Measurements from ENCODE around the gene PKD2. TPM values are rescaled to one million over a fixed set of nuclear protein-coding genes. Genes with fewer than 3 reads are reported as not detected.

Gene PKD2
- total RNA-seq, 1 donor from 2014 or later = 33.1 TPM

DNA sequence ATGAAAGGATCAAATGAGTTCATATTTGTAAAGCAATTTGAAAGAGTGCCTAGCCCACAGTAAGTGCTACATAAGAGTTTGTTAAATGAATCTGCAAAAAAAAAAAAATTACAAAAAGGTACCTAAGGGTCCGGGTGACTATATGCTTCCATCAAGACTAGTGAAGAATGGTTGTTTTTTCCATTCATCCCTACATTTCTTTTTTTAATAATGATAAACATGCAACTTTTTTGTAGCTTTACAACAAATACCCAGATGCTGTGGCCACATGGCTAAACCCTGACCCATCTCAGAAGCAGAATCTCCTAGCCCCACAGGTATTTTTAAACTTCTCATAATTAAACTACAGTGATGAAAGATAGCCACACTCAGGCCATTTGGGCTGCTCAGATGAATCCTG is 27.6 kb upstream of the PKD2 start:
- TF ChIP-seq POLR2AphosphoS5 (IDR thresholded peaks at IDR 0.05; ENCODE audit: insufficient read depth in 1 of 2, low read depth in 1 of 2) = no peak
- TF ChIP-seq, protein P1, sequence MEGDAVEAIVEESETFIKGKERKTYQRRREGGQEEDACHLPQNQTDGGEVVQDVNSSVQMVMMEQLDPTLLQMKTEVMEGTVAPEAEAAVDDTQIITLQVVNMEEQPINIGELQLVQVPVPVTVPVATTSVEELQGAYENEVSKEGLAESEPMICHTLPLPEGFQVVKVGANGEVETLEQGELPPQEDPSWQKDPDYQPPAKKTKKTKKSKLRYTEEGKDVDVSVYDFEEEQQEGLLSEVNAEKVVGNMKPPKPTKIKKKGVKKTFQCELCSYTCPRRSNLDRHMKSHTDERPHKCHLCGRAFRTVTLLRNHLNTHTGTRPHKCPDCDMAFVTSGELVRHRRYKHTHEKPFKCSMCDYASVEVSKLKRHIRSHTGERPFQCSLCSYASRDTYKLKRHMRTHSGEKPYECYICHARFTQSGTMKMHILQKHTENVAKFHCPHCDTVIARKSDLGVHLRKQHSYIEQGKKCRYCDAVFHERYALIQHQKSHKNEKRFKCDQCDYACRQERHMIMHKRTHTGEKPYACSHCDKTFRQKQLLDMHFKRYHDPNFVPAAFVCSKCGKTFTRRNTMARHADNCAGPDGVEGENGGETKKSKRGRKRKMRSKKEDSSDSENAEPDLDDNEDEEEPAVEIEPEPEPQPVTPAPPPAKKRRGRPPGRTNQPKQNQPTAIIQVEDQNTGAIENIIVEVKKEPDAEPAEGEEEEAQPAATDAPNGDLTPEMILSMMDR (IDR thresholded peaks at IDR 0.05) = no peak
- TF ChIP-seq POLR2A (IDR thresholded peaks at IDR 0.05) = no peak
- no peak for DNase-seq (ENCODE audit: extremely low spot score in 2 of 2)
- Histone ChIP-seq H3K36me3 (no peaks in the 10 kb centered on the region), H3K4me1 (no peaks in the 10 kb centered on the region), H3K27me3 (no peaks in the 10 kb centered on the region), H3K27ac (no peak overlapping the region), H3K4me3 (no peak overlapping the region), H3K9me3 (no peaks in the 10 kb centered on the region)
- intact Hi-C loops (cut with DNase I) = no loop called here

DNA sequence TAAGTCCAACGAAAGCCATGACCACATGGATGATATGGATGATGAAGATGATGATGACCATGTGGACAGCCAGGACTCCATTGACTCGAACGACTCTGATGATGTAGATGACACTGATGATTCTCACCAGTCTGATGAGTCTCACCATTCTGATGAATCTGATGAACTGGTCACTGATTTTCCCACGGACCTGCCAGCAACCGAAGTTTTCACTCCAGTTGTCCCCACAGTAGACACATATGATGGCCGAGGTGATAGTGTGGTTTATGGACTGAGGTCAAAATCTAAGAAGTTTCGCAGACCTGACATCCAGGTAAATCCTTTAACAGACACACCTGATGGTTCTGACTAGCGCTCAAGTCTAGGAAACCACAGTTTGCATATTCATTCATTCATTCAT is 25.9 kb upstream of the PKD2 start:
- intact Hi-C loops (cut with DNase I) = no loop called here

DNA sequence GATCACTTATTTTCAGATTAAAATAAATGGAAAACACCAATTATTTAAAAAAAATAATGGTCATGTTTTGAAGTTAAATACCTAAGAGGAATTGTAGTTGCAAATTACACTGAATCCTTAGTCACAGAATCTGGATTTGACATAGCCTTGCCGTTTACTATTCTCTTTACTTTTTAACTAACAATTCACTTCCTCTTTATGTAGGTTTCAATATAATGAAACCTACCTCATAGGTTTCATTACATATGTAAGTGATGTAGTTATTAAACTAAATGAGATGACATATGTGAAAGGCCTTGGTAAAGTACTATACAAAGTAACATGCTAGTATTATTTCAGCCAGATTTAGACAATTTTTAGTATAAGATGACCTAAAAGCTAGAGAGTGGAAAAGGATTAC is 25.4 kb upstream of the PKD2 start:
- Histone ChIP-seq H3K4me1 (no peaks in the 10 kb centered on the region), H3K27ac (no peak overlapping the region), H3K36me3 (no peaks in the 10 kb centered on the region), H3K4me3 (no peak overlapping the region), H3K27me3 (no peaks in the 10 kb centered on the region), H3K9me3 (no peaks in the 10 kb centered on the region)
- no peak for TF ChIP-seq POLR2AphosphoS5 (IDR thresholded peaks at IDR 0.05; ENCODE audit: insufficient read depth in 1 of 2, low read depth in 1 of 2)
- no peak for TF ChIP-seq POLR2A (IDR thresholded peaks at IDR 0.05)
- TF ChIP-seq, protein P1 (IDR thresholded peaks at IDR 0.05) = no peak
- intact Hi-C loops (cut with DNase I) = no loop called here
- no peak for DNase-seq (ENCODE audit: extremely low spot score in 2 of 2)

More for the DNA sequence above, 25.9 kb upstream of the PKD2 start:
- H3K9me3 ChIP-seq = no peaks in the 10 kb centered on the region
- no peaks in the 10 kb centered on the region for H3K27me3 ChIP-seq
- no peaks in the 10 kb centered on the region for H3K36me3 ChIP-seq
- no peak for DNase-seq (ENCODE audit: extremely low spot score in 2 of 2)
- no peak overlapping the region for H3K4me3 ChIP-seq
- no peaks in the 10 kb centered on the region for H3K4me1 ChIP-seq
- TF ChIP-seq POLR2A (IDR thresholded peaks at IDR 0.05) (no peak), POLR2AphosphoS5 (IDR thresholded peaks at IDR 0.05; ENCODE audit: insufficient read depth in 1 of 2, low read depth in 1 of 2) (no peak)
- TF ChIP-seq, protein P1 (IDR thresholded peaks at IDR 0.05) = no peak
- H3K27ac ChIP-seq = no peak overlapping the region

DNA sequence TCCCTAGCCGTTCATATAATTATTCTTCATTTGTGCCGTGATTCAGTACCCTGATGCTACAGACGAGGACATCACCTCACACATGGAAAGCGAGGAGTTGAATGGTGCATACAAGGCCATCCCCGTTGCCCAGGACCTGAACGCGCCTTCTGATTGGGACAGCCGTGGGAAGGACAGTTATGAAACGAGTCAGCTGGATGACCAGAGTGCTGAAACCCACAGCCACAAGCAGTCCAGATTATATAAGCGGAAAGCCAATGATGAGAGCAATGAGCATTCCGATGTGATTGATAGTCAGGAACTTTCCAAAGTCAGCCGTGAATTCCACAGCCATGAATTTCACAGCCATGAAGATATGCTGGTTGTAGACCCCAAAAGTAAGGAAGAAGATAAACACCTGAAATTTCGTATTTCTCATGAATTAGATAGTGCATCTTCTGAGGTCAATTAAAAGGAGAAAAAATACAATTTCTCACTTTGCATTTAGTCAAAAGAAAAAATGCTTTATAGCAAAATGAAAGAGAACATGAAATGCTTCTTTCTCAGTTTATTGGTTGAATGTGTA is 24.9 kb upstream of the PKD2 start:
- no peak overlapping the region for H3K27ac ChIP-seq
- DNase-seq (ENCODE audit: extremely low spot score in 2 of 2) = no peak
- no peaks in the 10 kb centered on the region for H3K9me3 ChIP-seq
- no peak for TF ChIP-seq POLR2AphosphoS5 (IDR thresholded peaks at IDR 0.05; ENCODE audit: insufficient read depth in 1 of 2, low read depth in 1 of 2)
- no peak for TF ChIP-seq POLR2A (IDR thresholded peaks at IDR 0.05)
- TF ChIP-seq, protein P1 (IDR thresholded peaks at IDR 0.05) = no peak
- no peak overlapping the region for H3K4me3 ChIP-seq
- intact Hi-C loops (cut with DNase I) = no loop called here
- H3K27me3 ChIP-seq = no peaks in the 10 kb centered on the region
- H3K4me1 ChIP-seq = no peaks in the 10 kb centered on the region
- no peaks in the 10 kb centered on the region for H3K36me3 ChIP-seq

DNA sequence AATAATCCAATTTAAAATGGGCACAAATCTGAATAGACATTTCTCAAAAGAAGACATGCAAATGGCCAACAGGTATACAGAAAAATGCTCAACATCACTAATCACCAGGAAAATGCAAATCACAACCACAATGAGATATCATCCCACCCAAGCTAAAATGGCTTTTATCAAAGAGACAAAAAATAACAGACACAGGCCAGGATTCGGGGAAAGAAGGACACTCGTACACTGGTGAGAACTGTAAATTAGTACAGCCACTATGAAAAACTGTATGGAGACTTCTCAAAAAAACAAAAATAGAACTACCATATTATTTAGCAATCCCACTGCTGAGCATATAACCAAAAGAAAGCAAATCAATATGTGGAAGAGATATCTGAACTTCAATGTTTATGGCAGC is 23.4 kb upstream of the PKD2 start:
- DNase-seq (ENCODE audit: extremely low spot score in 2 of 2) = no peak
- Histone ChIP-seq H3K4me3 (no peak overlapping the region), H3K27ac (no peak overlapping the region), H3K36me3 (no peaks in the 10 kb centered on the region), H3K9me3 (no peaks in the 10 kb centered on the region), H3K27me3 (no peaks in the 10 kb centered on the region), H3K4me1 (no peaks in the 10 kb centered on the region)
- intact Hi-C loops (cut with DNase I) = no loop called here
- TF ChIP-seq POLR2AphosphoS5 (IDR thresholded peaks at IDR 0.05; ENCODE audit: insufficient read depth in 1 of 2, low read depth in 1 of 2) = no peak

Data from vagina (tissue), 2 donors.